A549 (cell line): ENCODE measurements around the gene LYZL1.

Experiments
- NR3C1 ChIP-seq: fragments of >200 bp; sonication (Bioruptor Twin); formaldehyde crosslinking; IDR thresholded peaks from 3 replicates; pipeline ENCODE4 v1.6.1; 2017
- ZFP36 ChIP-seq: fragments of 450-650 bp; IDR thresholded peaks from 2 replicates; pipeline ENCODE4 v1.6.1; 2014; ENCODE audit warnings: borderline replicate concordance; ENCODE audit not compliant: partially characterized antibody

- TF ChIP-seq ZFP36 (no peak), NR3C1 (no peak)
These were observed 60.0 kb downstream of the LYZL1 start for GRCh38 chr10:29348836-29349235.
